A549 (cell line): Measurements from ENCODE around the gene EML2.

Experiments
- CTCF ChIP-seq: fragments of >200 bp; sonication (Bioruptor Twin); formaldehyde crosslinking; IDR thresholded peaks from 3 replicates; pipeline ENCODE4 v1.5.1; 2016
- HMGXB4 ChIP-seq: fragments of 250-450 bp; sonication (Bioruptor Pico); IDR thresholded peaks from 2 replicates; pipeline ENCODE4 v1.5.0; 2021; ENCODE audit warnings: mild to moderate bottlenecking, moderate library complexity, borderline replicate concordance
- POLR2AphosphoS2 ChIP-seq: conservative IDR thresholded peaks from 2 replicates; pipeline ENCODE4 v1.6.1; 2012; ENCODE audit warnings: low read length, improper control_type of control experiment, inconsistent platforms

GRCh38 chr19:45560038-45560437 is 79.2 kb downstream of the EML2 start:
- TF ChIP-seq HMGXB4 (CRISPR knock-in tag) (no peak), POLR2AphosphoS2 (no peak), CTCF (no peak)
